Activated T-cell treated with anti-CD3 and anti-CD28 coated beads, Interleukin-2, amount 50 U/mL, for 24 hours (primary cell): ENCODE data around the gene GCNT2.
"Not testable (repeated sequence)": the region's sequence is repeated elsewhere in the genome, so short reads cannot be mapped to it uniquely, and the experiment has no call there.

ENCODE experiments used
- DNase-seq: peaks from one replicate; pipeline ENCODE4 v3.0.0-alpha.2; 2020
- H3K27ac Mint-ChIP-seq: 2 replicates; pipeline ENCODE4 v1.8.0; 2020; ENCODE audit warnings: mild to moderate bottlenecking, mixed read lengths
- H3K27me3 Mint-ChIP-seq: 2 replicates; pipeline ENCODE4 v1.8.0; 2020; ENCODE audit warnings: mixed read lengths
- H3K36me3 Mint-ChIP-seq: 2 replicates; pipeline ENCODE4 v1.8.0; 2020; ENCODE audit warnings: low read depth, mixed read lengths
- H3K4me1 Mint-ChIP-seq: 2 replicates; pipeline ENCODE4 v1.8.0; 2020; ENCODE audit warnings: low read depth, mixed read lengths
- H3K4me3 Mint-ChIP-seq: 2 replicates; pipeline ENCODE4 v1.8.0; 2020; ENCODE audit warnings: mild to moderate bottlenecking, moderate library complexity, mixed read lengths
- H3K9me3 Mint-ChIP-seq: 2 replicates; pipeline ENCODE4 v1.8.0; 2020; ENCODE audit warnings: mixed read lengths

GCNT2 gene

GRCh38 chr6:10569392-10570127, 48.4 kb downstream of the GCNT2 start:
- H3K4me3 Mint-ChIP-seq = no peak overlapping the region
- H3K27me3 Mint-ChIP-seq = no peaks in the 10 kb centered on the region
- no peaks in the 10 kb centered on the region for H3K36me3 Mint-ChIP-seq
- H3K4me1 Mint-ChIP-seq = no peaks in the 10 kb centered on the region
- H3K9me3 Mint-ChIP-seq = no peaks in the 10 kb centered on the region
- no peak overlapping the region for H3K27ac Mint-ChIP-seq
- no peak for DNase-seq

GRCh38 chr6:10575519-10575918, 54.4 kb downstream of the GCNT2 start:
- H3K4me3 Mint-ChIP-seq, H3K36me3 Mint-ChIP-seq, H3K9me3 Mint-ChIP-seq, H3K27me3 Mint-ChIP-seq, H3K27ac Mint-ChIP-seq, DNase-seq, H3K4me1 Mint-ChIP-seq: not testable (repeated sequence)

GRCh38 chr6:10576226-10576625, 55.1 kb downstream of the GCNT2 start:
- Mint-ChIP-seq H3K4me1 (no peaks in the 10 kb centered on the region), H3K9me3 (no peaks in the 10 kb centered on the region), H3K27me3 (no peaks in the 10 kb centered on the region), H3K4me3 (no peak overlapping the region), H3K36me3 (no peaks in the 10 kb centered on the region), H3K27ac (no peak overlapping the region)
- no peak for DNase-seq

- H3K27ac Mint-ChIP-seq = no peak overlapping the region
- no peaks in the 10 kb centered on the region for H3K27me3 Mint-ChIP-seq
- no peak overlapping the region for H3K4me3 Mint-ChIP-seq
- no peaks in the 10 kb centered on the region for H3K36me3 Mint-ChIP-seq
- no peaks in the 10 kb centered on the region for H3K9me3 Mint-ChIP-seq
- H3K4me1 Mint-ChIP-seq = no peaks in the 10 kb centered on the region
- DNase-seq = no peak
Observed at GRCh38 chr6:10577112-10577511, 56.0 kb downstream of the GCNT2 start.

GRCh38 chr6:10578723-10579122, 57.6 kb downstream of the GCNT2 start:
- H3K27ac Mint-ChIP-seq = no peak overlapping the region

GRCh38 chr6:10579803-10580202, 58.7 kb downstream of the GCNT2 start:
- Mint-ChIP-seq H3K4me1 (no peaks in the 10 kb centered on the region), H3K27ac (no peak overlapping the region), H3K4me3 (no peak overlapping the region), H3K36me3 (no peaks in the 10 kb centered on the region), H3K9me3 (no peaks in the 10 kb centered on the region), H3K27me3 (no peaks in the 10 kb centered on the region)
- no peak for DNase-seq

More at GRCh38 chr6:10578723-10579122, 57.6 kb downstream of the GCNT2 start:
- no peaks in the 10 kb centered on the region for H3K27me3 Mint-ChIP-seq
- H3K4me3 Mint-ChIP-seq = no peak overlapping the region
- no peaks in the 10 kb centered on the region for H3K9me3 Mint-ChIP-seq
- no peak for DNase-seq
- H3K36me3 Mint-ChIP-seq = no peaks in the 10 kb centered on the region
- no peaks in the 10 kb centered on the region for H3K4me1 Mint-ChIP-seq

GRCh38 chr6:10580570-10580969, 59.4 kb downstream of the GCNT2 start:
- no peak for DNase-seq
- Mint-ChIP-seq H3K9me3 (no peaks in the 10 kb centered on the region), H3K36me3 (no peaks in the 10 kb centered on the region)

GRCh38 chr6:10581402-10581801, 60.3 kb downstream of the GCNT2 start:
- H3K4me1 Mint-ChIP-seq, H3K4me3 Mint-ChIP-seq, H3K27me3 Mint-ChIP-seq, H3K36me3 Mint-ChIP-seq, H3K27ac Mint-ChIP-seq, DNase-seq, H3K9me3 Mint-ChIP-seq: not testable (repeated sequence)

More at GRCh38 chr6:10580570-10580969, 59.4 kb downstream of the GCNT2 start:
- no peaks in the 10 kb centered on the region for H3K4me1 Mint-ChIP-seq
- no peaks in the 10 kb centered on the region for H3K27me3 Mint-ChIP-seq
- H3K4me3 Mint-ChIP-seq = no peak overlapping the region
- no peak overlapping the region for H3K27ac Mint-ChIP-seq

GRCh38 chr6:10582774-10583508, 61.8 kb downstream of the GCNT2 start:
- Mint-ChIP-seq H3K4me3 (no peak overlapping the region), H3K9me3 (no peaks in the 10 kb centered on the region), H3K4me1 (no peaks in the 10 kb centered on the region), H3K36me3 (no peaks in the 10 kb centered on the region), H3K27me3 (no peaks in the 10 kb centered on the region), H3K27ac (peak overlapping the region; percentile 20)
- DNase-seq = no peak

- Mint-ChIP-seq H3K27ac (peak overlapping the region; percentile 20), H3K4me3 (no peak overlapping the region), H3K27me3 (no peaks in the 10 kb centered on the region), H3K4me1 (no peaks in the 10 kb centered on the region), H3K9me3 (no peaks in the 10 kb centered on the region), H3K36me3 (no peaks in the 10 kb centered on the region)
- DNase-seq = no peak
Observed at GRCh38 chr6:10583509-10583901, 62.4 kb downstream of the GCNT2 start.

- Mint-ChIP-seq H3K4me3 (no peak overlapping the region), H3K4me1 (no peaks in the 10 kb centered on the region), H3K27me3 (no peaks in the 10 kb centered on the region), H3K27ac (no peak overlapping the region), H3K9me3 (no peaks in the 10 kb centered on the region), H3K36me3 (no peaks in the 10 kb centered on the region)
- no peak for DNase-seq
Observed at GRCh38 chr6:10584607-10585006, 63.5 kb downstream of the GCNT2 start.

GRCh38 chr6:10585209-10585845, 64.2 kb downstream of the GCNT2 start:
- no peak overlapping the region for H3K27ac Mint-ChIP-seq
- no peak overlapping the region for H3K4me3 Mint-ChIP-seq
- H3K36me3 Mint-ChIP-seq = no peaks in the 10 kb centered on the region
- H3K27me3 Mint-ChIP-seq = no peaks in the 10 kb centered on the region
- no peak for DNase-seq
- H3K4me1 Mint-ChIP-seq = no peaks in the 10 kb centered on the region
- no peaks in the 10 kb centered on the region for H3K9me3 Mint-ChIP-seq

GRCh38 chr6:10586302-10586701, 65.2 kb downstream of the GCNT2 start:
- Mint-ChIP-seq H3K9me3 (no peaks in the 10 kb centered on the region), H3K27ac (no peak overlapping the region)
- DNase-seq = no peak

GRCh38 chr6:10587656-10588406, 66.7 kb downstream of the GCNT2 start:
- H3K27ac Mint-ChIP-seq = no peak overlapping the region
- no peaks in the 10 kb centered on the region for H3K27me3 Mint-ChIP-seq
- no peaks in the 10 kb centered on the region for H3K36me3 Mint-ChIP-seq
- no peaks in the 10 kb centered on the region for H3K4me1 Mint-ChIP-seq
- H3K9me3 Mint-ChIP-seq = no peaks in the 10 kb centered on the region
- H3K4me3 Mint-ChIP-seq = no peak overlapping the region
- DNase-seq = no peak

More at GRCh38 chr6:10586302-10586701, 65.2 kb downstream of the GCNT2 start:
- Mint-ChIP-seq H3K4me1 (no peaks in the 10 kb centered on the region), H3K4me3 (no peak overlapping the region), H3K27me3 (no peaks in the 10 kb centered on the region), H3K36me3 (no peaks in the 10 kb centered on the region)
